Measurements from ENCODE around the gene ZSCAN29.
"Not testable (repeated sequence)": the region's sequence is repeated elsewhere in the genome, so short reads cannot be mapped to it uniquely, and the experiment has no call there.

The ZSCAN29 gene

GRCh38 chr15:43406808-43407207 is 36.0 kb upstream of the ZSCAN29 start:
- TF ChIP-seq, protein P1, sequence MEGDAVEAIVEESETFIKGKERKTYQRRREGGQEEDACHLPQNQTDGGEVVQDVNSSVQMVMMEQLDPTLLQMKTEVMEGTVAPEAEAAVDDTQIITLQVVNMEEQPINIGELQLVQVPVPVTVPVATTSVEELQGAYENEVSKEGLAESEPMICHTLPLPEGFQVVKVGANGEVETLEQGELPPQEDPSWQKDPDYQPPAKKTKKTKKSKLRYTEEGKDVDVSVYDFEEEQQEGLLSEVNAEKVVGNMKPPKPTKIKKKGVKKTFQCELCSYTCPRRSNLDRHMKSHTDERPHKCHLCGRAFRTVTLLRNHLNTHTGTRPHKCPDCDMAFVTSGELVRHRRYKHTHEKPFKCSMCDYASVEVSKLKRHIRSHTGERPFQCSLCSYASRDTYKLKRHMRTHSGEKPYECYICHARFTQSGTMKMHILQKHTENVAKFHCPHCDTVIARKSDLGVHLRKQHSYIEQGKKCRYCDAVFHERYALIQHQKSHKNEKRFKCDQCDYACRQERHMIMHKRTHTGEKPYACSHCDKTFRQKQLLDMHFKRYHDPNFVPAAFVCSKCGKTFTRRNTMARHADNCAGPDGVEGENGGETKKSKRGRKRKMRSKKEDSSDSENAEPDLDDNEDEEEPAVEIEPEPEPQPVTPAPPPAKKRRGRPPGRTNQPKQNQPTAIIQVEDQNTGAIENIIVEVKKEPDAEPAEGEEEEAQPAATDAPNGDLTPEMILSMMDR (IDR thresholded peaks at IDR 0.05; ENCODE audit: control insufficient read depth, extremely low read depth, insufficient read depth): no peak
- H3K4me3 ChIP-seq (ENCODE audit: low read depth, low read length): no peak overlapping the region
- no peak for DNase-seq (ENCODE audit: low read depth)

DNA sequence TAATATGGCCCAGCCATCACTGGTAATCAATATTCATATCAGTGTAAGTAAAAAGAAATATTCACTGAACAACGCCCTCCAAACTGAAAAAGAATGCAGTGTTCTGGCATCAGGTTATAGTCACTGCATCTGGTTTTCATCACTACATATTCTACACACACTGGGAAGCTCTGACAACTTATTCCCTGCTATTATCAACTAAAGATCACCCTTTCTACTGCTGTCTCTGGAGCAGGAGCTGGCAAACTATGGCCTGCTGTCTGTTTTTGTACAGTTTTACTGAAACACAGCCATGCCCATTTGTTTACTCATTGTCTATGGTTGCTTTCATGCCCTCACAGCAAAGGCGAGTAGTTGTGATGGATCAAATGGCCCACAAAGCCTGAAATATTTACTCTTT is 35.3 kb upstream of the ZSCAN29 start:
- DNase-seq (ENCODE audit: low read depth): no peak
- no peak overlapping the region for H3K4me3 ChIP-seq (ENCODE audit: low read depth, low read length)
- TF ChIP-seq, protein P1 (IDR thresholded peaks at IDR 0.05; ENCODE audit: control insufficient read depth, extremely low read depth, insufficient read depth): no peak

GRCh38 chr15:43404130-43404529 is 33.3 kb upstream of the ZSCAN29 start:
- no peak for DNase-seq (ENCODE audit: low read depth)
- TF ChIP-seq, protein P1 (IDR thresholded peaks at IDR 0.05; ENCODE audit: control insufficient read depth, extremely low read depth, insufficient read depth): no peak
- H3K4me3 ChIP-seq (ENCODE audit: low read depth, low read length): no peak overlapping the region

GRCh38 chr15:43403616-43404015 is 32.8 kb upstream of the ZSCAN29 start:
- TF ChIP-seq, protein P1 (IDR thresholded peaks at IDR 0.05; ENCODE audit: control insufficient read depth, extremely low read depth, insufficient read depth): no peak
- DNase-seq (ENCODE audit: low read depth): no peak
- no peak overlapping the region for H3K4me3 ChIP-seq (ENCODE audit: low read depth, low read length)

- DNase-seq (ENCODE audit: low read depth): no peak
- no peak overlapping the region for H3K4me3 ChIP-seq (ENCODE audit: low read depth, low read length)
- TF ChIP-seq, protein P1 (IDR thresholded peaks at IDR 0.05; ENCODE audit: control insufficient read depth, extremely low read depth, insufficient read depth): no peak
Observed at GRCh38 chr15:43402255-43402654, 31.4 kb upstream of the ZSCAN29 start.

GRCh38 chr15:43393592-43393991 is 22.7 kb upstream of the ZSCAN29 start:
- not testable (repeated sequence) for H3K4me3 ChIP-seq (ENCODE audit: low read depth, low read length); DNase-seq (ENCODE audit: low read depth)

DNA sequence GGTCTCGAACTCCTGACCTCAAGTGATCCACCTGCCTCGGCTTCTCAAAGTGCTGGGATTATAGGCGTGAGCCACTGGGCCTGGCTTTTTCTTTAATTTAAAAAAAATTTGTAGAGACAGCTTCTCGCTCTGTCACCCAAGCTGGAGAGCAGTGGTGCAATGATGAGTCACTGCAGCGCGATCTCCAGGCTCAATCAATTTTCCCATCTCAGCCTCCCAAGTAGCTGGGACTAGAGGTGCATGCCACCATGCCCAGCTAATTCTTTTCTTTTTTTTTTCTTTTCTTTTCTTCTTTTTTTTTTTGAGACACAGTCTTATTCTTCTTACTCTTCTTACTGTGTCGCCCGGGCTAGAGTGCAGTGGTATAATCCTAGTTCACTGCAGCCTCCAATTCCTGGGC is 19.9 kb upstream of the ZSCAN29 start:
- DNase-seq (ENCODE audit: low read depth): no peak
- TF ChIP-seq, protein P1 (IDR thresholded peaks at IDR 0.05; ENCODE audit: control insufficient read depth, extremely low read depth, insufficient read depth): no peak
- no peak overlapping the region for H3K4me3 ChIP-seq (ENCODE audit: low read depth, low read length)

Measured in LNCaP clone FGC (cell line).